Astrocyte (in vitro differentiated cells and primary cell): ENCODE results near the gene HOXB1. TPM values are rescaled to one million over a fixed set of nuclear protein-coding genes. Genes with fewer than 3 reads are reported as not detected.

ENCODE experiments used
- DNase-seq: peaks from one replicate; pipeline ENCODE4 v3.0.0-alpha.2; 2010; ENCODE audit warnings: low read depth
- FAIRE-seq: peaks from 2 replicates; lab custom pipeline; 2011; peaks lifted over from hg19 to GRCh38; lab: Jason Lieb, UNC
- H2AFZ ChIP-seq: 2 replicates; pipeline ENCODE4 v1.6.0; 2012; ENCODE audit warnings: low read depth, low read length, inconsistent platforms
- H3K27ac ChIP-seq: 2 replicates; pipeline ENCODE4 v1.5.1; 2011; ENCODE audit warnings: low read depth, low read length, inconsistent platforms
- H3K27me3 ChIP-seq: 2 replicates; pipeline ENCODE4 v1.6.0; 2011; ENCODE audit warnings: low read length, inconsistent platforms; ENCODE audit not compliant: insufficient read depth
- H3K36me3 ChIP-seq: 2 replicates; pipeline ENCODE4 v1.5.1; 2011; ENCODE audit warnings: low read length, inconsistent platforms; ENCODE audit not compliant: insufficient read depth
- H3K4me1 ChIP-seq: 2 replicates; pipeline ENCODE4 v1.5.1; 2011; ENCODE audit warnings: low read length, inconsistent platforms; ENCODE audit not compliant: insufficient read depth
- H3K4me2 ChIP-seq: 2 replicates; pipeline ENCODE4 v1.6.0; 2012; ENCODE audit warnings: low read length, inconsistent platforms
- H3K4me3 ChIP-seq: 2 replicates; pipeline ENCODE4 v1.5.1; 2011; ENCODE audit warnings: low read depth, mild to moderate bottlenecking, low read length, inconsistent platforms; ENCODE audit not compliant: insufficient read depth
- H3K79me2 ChIP-seq: 2 replicates; pipeline ENCODE4 v1.6.0; 2012; ENCODE audit warnings: mild to moderate bottlenecking, low read length, inconsistent platforms; ENCODE audit not compliant: insufficient read depth
- H3K9ac ChIP-seq: 2 replicates; pipeline ENCODE4 v1.6.0; 2012; ENCODE audit warnings: mild to moderate bottlenecking, low read length, inconsistent platforms
- H3K9me3 ChIP-seq: 2 replicates; pipeline ENCODE4 v1.5.1; 2012; ENCODE audit warnings: low read depth, mild to moderate bottlenecking, low read length, inconsistent platforms; ENCODE audit not compliant: insufficient read depth
- H4K20me1 ChIP-seq: 2 replicates; pipeline ENCODE4 v1.6.0; 2012; ENCODE audit warnings: low read length, inconsistent platforms; ENCODE audit not compliant: insufficient read depth
- H3K27ac Mint-ChIP-seq: one replicate; pipeline ENCODE4 v1.8.0; 2021; ENCODE audit warnings: mild to moderate bottlenecking, mixed read lengths; ENCODE audit not compliant: unreplicated experiment
- H3K27me3 Mint-ChIP-seq: one replicate; pipeline ENCODE4 v1.8.0; 2021; ENCODE audit warnings: low read depth, mixed read lengths; ENCODE audit not compliant: unreplicated experiment
- H3K36me3 Mint-ChIP-seq: one replicate; pipeline ENCODE4 v1.8.0; 2021; ENCODE audit warnings: low read depth, mixed read lengths; ENCODE audit not compliant: unreplicated experiment
- H3K4me1 Mint-ChIP-seq: one replicate; pipeline ENCODE4 v1.8.0; 2021; ENCODE audit warnings: low read depth, mixed read lengths; ENCODE audit not compliant: unreplicated experiment
- H3K4me3 Mint-ChIP-seq: one replicate; pipeline ENCODE4 v1.8.0; 2021; ENCODE audit warnings: mild to moderate bottlenecking, moderate library complexity, mixed read lengths; ENCODE audit not compliant: unreplicated experiment
- H3K9me3 Mint-ChIP-seq: one replicate; pipeline ENCODE4 v1.8.0; 2021; ENCODE audit warnings: mild to moderate bottlenecking, mixed read lengths; ENCODE audit not compliant: unreplicated experiment
- CTCF ChIP-seq: IDR thresholded peaks from 2 replicates; pipeline ENCODE4 v1.5.1; 2011; ENCODE audit warnings: low read depth, mild to moderate bottlenecking, inconsistent platforms, low read length, moderate library complexity; ENCODE audit not compliant: insufficient read depth
- EZH2 ChIP-seq: IDR thresholded peaks from 2 replicates; pipeline ENCODE4 v1.6.1; 2012; ENCODE audit warnings: mild to moderate bottlenecking, low read length, inconsistent platforms; ENCODE audit not compliant: insufficient read depth
- total RNA-seq: library from RNA; stranded (reverse); gene quantifications from 2 replicates; pipeline ENCODE4 v1.2.1, GENCODE V29; 2021

HOXB1 gene
- total RNA-seq, 1 donor from 2014 or later: not detected

GRCh38 chr17:48484850-48485249 is 46.0 kb downstream of the HOXB1 start:
- Mint-ChIP-seq H3K4me1 (peaks cover 45% of the 10 kb centered on the region), H3K27me3 (peaks cover 5% of the 10 kb centered on the region), H3K27ac (peak overlapping the region; percentile 99), H3K9me3 (peaks cover 3% of the 10 kb centered on the region), H3K4me3 (no peak overlapping the region), H3K36me3 (no peaks in the 10 kb centered on the region)
- H3K27ac ChIP-seq: peak overlapping the region; percentile 100
- peak overlapping the region; percentile 89 for H3K9ac ChIP-seq
- TF ChIP-seq CTCF: no peak
- no peak for TF ChIP-seq EZH2
- H4K20me1 ChIP-seq: no peaks in the 10 kb centered on the region
- H3K4me3 ChIP-seq: no peak overlapping the region
- FAIRE-seq (peak; percentile 5), DNase-seq (peak; percentile 90)
- H3K4me1 ChIP-seq: peaks cover 45% of the 10 kb centered on the region
- no peaks in the 10 kb centered on the region for H3K79me2 ChIP-seq
- no peaks in the 10 kb centered on the region for H3K36me3 ChIP-seq
- no peaks in the 10 kb centered on the region for H3K27me3 ChIP-seq
- no peak overlapping the region for H2AFZ ChIP-seq
- H3K9me3 ChIP-seq: no peaks in the 10 kb centered on the region
- peak overlapping the region; percentile 82 for H3K4me2 ChIP-seq

- Histone ChIP-seq H3K27ac (peak overlapping the region; percentile 100), H3K9me3 (no peaks in the 10 kb centered on the region), H3K4me1 (peaks cover 45% of the 10 kb centered on the region), H3K4me2 (peak overlapping the region; percentile 82), H3K36me3 (no peaks in the 10 kb centered on the region), H3K9ac (peak overlapping the region; percentile 89), H2AFZ (no peak overlapping the region), H4K20me1 (no peaks in the 10 kb centered on the region), H3K4me3 (peak overlapping the region; percentile 50), H3K79me2 (no peaks in the 10 kb centered on the region), H3K27me3 (no peaks in the 10 kb centered on the region)
- Mint-ChIP-seq H3K4me1 (peaks cover 45% of the 10 kb centered on the region), H3K27me3 (no peaks in the 10 kb centered on the region), H3K9me3 (peaks cover 3% of the 10 kb centered on the region), H3K36me3 (no peaks in the 10 kb centered on the region), H3K4me3 (peak overlapping the region; percentile 67), H3K27ac (peak overlapping the region; percentile 99)
- DNase-seq: peak; percentile 78
- peak; percentile 85 for FAIRE-seq
- TF ChIP-seq EZH2 (no peak), CTCF (no peak)
Observed at GRCh38 chr17:48484256-48484655, 46.6 kb downstream of the HOXB1 start.

GRCh38 chr17:48483471-48484131 is 47.2 kb downstream of the HOXB1 start:
- Mint-ChIP-seq H3K4me1 (peaks cover 47% of the 10 kb centered on the region), H3K9me3 (peaks cover 3% of the 10 kb centered on the region), H3K27ac (peak overlapping the region; percentile 99), H3K27me3 (no peaks in the 10 kb centered on the region), H3K36me3 (no peaks in the 10 kb centered on the region), H3K4me3 (peak overlapping the region; percentile 67)
- Histone ChIP-seq H3K27ac (peak overlapping the region; percentile 100), H3K27me3 (no peaks in the 10 kb centered on the region), H3K9me3 (no peaks in the 10 kb centered on the region), H3K4me1 (peaks cover 45% of the 10 kb centered on the region), H2AFZ (no peak overlapping the region), H4K20me1 (no peaks in the 10 kb centered on the region), H3K36me3 (no peaks in the 10 kb centered on the region), H3K4me2 (peak overlapping the region; percentile 82), H3K9ac (peak overlapping the region; percentile 89), H3K79me2 (no peaks in the 10 kb centered on the region), H3K4me3 (peak overlapping the region; percentile 50)
- DNase-seq: peak; percentile 100
- FAIRE-seq: peak; percentile 85
- no peak for TF ChIP-seq CTCF
- no peak for TF ChIP-seq EZH2
